Motor neuron (in vitro differentiated cells): ENCODE measurements around the gene LPXN. TPM values are rescaled to one million over a fixed set of nuclear protein-coding genes. Genes with fewer than 3 reads are reported as not detected.

ENCODE experiments used
- ATAC-seq, 8 experiments: fragments of 200-7000 bp; cut with Tn5 transposase; replicated peaks in 6 of 8; 2 replicates each; pipeline ENCODE4 v1.8.0; 2021; ENCODE audit warnings: mild to moderate bottlenecking in 8 of 8, moderate library complexity in 8 of 8
- H3K27ac ChIP-seq, 2 donors: fragments of 250-450 bp; sonication (Bioruptor Pico); 2 replicates each; pipeline ENCODE4 v1.9.0; 2021; ENCODE audit warnings: antibody characterized with exemption in 2 of 2, mild to moderate bottlenecking in 2 of 2, moderate library complexity in 1 of 2
- H3K4me1 ChIP-seq, 2 donors: fragments of 250-450 bp; sonication (Bioruptor Pico); replicated peaks in 1 of 2; 2 replicates each; pipeline ENCODE4 v1.6.1; 2021; ENCODE audit warnings: antibody characterized with exemption in 2 of 2, mild to moderate bottlenecking in 2 of 2, moderate library complexity in 1 of 2
- H3K4me3 ChIP-seq, 5 donors: fragments of 250-450 bp; sonication (Bioruptor Pico); 2 replicates each; pipeline ENCODE4 v1.9.0; 2021; ENCODE audit warnings: antibody characterized with exemption in 5 of 5, mild to moderate bottlenecking in 5 of 5, moderate library complexity in 4 of 5
- WGBS, 10 experiments: fragments of 450-650 bp; shearing (Covaris generic); methylation state at CpG; one replicate each; pipeline ENCODE4 v1.0.0; 2022; 5-methylcytosine and 5-hydroxymethylcytosine counted together
- in situ Hi-C, 9 experiments: fragments of 400-800 bp; cut with MboI; loops; one replicate each; pipeline ENCODE4 v1.15.0; 2021; ENCODE audit warnings: low sequenced_read_pairs in 9 of 9, low pct_unique_long_range_greater_than_20kb in 2 of 9; ENCODE audit not compliant: unreplicated experiment in 9 of 9
- total RNA-seq, 8 experiments: library from RNA; unstranded; fragments of 300-600 nt; gene quantifications; 2 replicates each; pipeline versions ENCODE4 v1.2.3 to v1.2.4, GENCODE V29; 2022

Gene LPXN
- 1 to 10 TPM; 2.4 to 10.0 (median 5.9) TPM for total RNA-seq

DNA sequence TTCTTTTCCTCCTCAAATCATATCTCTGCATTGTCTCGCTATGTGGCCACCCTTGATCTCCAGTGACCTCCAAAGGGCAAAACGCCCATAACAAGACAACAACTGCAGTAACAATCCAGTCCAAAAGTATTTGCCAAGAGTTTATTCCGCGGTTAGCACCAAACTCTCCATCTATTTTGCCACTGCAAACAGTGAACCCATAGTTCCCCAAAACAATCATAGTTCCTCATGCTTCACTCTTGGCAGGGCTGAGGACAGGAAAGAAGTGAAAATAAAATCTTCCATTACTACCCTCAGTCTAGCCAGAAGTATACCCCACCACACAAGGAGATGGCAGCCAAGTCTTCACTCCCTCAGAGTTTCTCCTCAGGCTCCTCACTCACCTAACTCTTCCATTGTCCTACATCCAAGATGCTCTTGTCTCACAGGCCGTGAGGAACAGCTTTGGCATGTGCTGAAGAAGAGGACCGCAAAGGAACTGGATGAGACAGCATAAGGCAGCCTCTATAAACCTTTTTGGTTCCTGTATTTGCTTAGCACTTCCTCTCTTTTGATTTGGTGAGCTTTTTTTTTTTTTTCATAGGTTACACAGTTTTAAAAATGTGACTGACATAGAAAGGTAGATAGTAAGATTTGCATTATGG, at the start of gene LPXN:
LPXN (minus strand) TSS at position 480 of the 644 bp plus-strand sequence; CDS start at position 396, 84 bp downstream.
- in situ Hi-C loops = no loop called here
- no peak for ATAC-seq
- no peak within 1 kb of the TSS for H3K27ac ChIP-seq
- peak within 1 kb of the TSS in 2 of 5 donors; percentile 92 to 96 for H3K4me3 ChIP-seq
- WGBS, 10 experiments = 10 to 100% (median 78%) methylated on average over 2 to 6 of the region's 6 CpGs; no CpG with 5 or more reads in 2 of the 10 experiments
- peaks cover 6 to 12% of the 10 kb centered on the region in 2 donors for H3K4me1 ChIP-seq

DNA sequence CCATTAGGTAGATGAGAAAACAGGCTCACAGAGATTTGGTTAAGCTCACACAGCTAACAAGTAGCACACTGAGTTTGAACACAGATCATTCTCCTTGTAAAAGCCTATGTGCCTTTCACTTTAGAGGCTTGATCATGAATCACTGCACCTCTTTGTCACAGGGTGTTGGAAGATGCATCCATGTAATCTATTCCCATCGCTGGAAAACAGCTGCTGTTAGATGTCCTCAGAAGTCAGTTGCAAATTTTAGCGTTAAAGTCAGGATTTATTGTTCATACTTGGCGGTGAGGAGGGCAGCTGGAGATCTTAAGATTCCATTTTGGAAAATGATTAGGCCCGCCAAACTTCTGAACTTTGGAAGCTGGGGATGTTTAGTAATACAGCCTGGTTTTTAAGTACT, 49.4 kb upstream of the LPXN start:
- peak in 3 of 8 experiments; percentile 14 to 34 (median 23) for ATAC-seq
- in situ Hi-C loops = no loop called here
- Histone ChIP-seq H3K4me3 (no peak overlapping the region), H3K27ac (no peak overlapping the region), H3K4me1 (no peaks in the 10 kb centered on the region)
- WGBS, 10 experiments = 70 to 100% (median 97%) methylated on average over 2 of the region's 4 CpGs; no CpG with 5 or more reads in 4 of the 10 experiments

DNA sequence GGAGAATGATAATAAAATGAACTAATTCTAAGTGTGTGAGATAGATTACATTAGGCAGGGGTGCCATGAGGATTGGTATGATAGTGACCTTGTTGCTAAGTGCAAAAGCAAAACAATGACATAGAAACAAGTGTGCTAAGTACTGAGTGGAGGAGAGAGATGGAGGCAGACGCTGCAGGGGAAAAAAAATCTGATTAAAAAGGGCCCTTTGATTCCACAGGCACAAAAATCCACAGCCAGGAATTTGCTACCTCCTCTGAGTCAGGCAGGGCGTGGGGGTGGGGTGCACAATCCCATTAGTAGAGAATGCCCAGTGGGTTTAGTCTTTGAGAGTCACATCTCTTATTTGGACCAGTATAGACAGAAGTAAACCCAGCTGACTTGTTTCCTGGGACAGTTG, 46.7 kb upstream of the LPXN start, which contains the start of gene CNTF:
CNTF (plus strand) TSS at position 322 of the 400 bp plus-strand sequence. CDS start 88 bp downstream, outside the sequence.
- in situ Hi-C loops = no loop called here
- Histone ChIP-seq H3K27ac (no peak within 1 kb of the TSS), H3K4me1 (no peaks in the 10 kb centered on the region), H3K4me3 (no peak within 1 kb of the TSS)
- peak in 2 of 8 experiments; percentile 31 to 78 for ATAC-seq
- 30 to 100% (median 70%) methylated on average over 1 to 2 of the region's 2 CpGs; no CpG with 5 or more reads in 6 of the 10 experiments for WGBS, 10 experiments

DNA sequence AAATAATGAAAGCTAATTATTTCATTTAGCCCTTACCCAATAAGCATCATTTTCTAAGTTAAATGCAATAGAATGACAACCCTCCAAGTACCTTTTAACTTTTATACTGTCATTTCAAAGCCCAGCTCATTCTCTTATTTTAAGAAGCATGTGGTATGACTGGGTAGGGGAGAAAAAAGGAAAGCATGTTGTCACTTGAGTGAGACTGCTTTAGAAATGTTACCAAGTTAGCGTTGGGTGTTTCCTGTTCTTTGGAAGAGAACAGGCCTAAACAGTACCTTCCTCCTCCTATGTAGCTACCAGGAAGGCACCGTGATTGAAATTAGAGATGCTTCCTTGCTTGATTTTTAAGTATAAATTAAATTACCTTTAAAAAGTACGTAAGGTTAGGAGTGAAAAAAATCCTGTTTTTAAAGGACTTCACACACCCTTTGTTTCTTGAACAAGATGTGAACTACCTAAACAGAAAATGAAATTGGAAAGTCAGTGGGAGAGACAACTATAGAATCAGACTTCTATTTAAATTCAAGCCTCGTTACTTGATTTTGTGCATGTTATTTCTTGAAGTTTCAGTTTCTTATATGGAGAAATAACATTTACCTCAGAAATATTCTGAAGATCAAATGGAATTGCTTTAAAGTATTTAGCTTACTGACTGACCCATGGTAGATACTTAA, 46.1 kb upstream of the LPXN start:
- WGBS, 10 experiments = 78 to 100% (median 96%) methylated on average over 1 to 4 of the region's 4 CpGs
- Histone ChIP-seq H3K4me1 (no peaks in the 10 kb centered on the region), H3K4me3 (no peak overlapping the region), H3K27ac (no peak overlapping the region)
- no peak for ATAC-seq
- in situ Hi-C loops = no loop called here

DNA sequence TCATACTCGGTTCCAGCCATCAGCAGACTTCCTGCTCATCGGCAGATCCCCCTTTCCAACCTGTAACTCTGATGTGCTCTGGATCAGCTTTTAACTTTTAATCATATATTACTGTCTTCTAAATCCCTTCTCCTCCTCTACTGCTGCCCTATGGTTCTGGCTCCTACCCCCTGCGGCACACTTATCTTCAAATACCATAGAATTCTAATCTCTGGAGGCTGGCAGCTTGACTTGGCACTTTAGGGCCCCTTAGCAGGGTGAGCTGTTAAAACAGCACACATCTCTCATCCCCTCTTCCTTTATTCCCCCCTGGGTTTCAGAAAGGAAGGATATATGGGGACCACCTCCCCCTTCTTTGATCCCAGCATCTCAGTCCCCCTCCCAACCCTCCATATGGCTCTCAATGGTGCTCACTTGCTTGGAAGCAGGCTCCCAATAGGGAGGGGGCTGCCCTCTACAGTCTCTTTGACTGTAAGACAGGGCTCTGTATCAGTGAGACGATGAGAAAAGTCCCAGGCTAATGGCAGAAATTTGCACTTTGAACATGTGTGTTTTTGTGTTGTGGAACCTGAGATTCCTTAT, 42.4 kb upstream of the LPXN start:
- peak in 1 of 8 experiments; percentile 41 for ATAC-seq
- Histone ChIP-seq H3K27ac (no peak overlapping the region), H3K4me3 (no peak overlapping the region), H3K4me1 (no peaks in the 10 kb centered on the region)
- in situ Hi-C loops = no loop called here
- 86 to 100% (median 97%) methylated on average over 1 to 4 of the region's 4 CpGs; no CpG with 5 or more reads in 2 of the 10 experiments for WGBS, 10 experiments

DNA sequence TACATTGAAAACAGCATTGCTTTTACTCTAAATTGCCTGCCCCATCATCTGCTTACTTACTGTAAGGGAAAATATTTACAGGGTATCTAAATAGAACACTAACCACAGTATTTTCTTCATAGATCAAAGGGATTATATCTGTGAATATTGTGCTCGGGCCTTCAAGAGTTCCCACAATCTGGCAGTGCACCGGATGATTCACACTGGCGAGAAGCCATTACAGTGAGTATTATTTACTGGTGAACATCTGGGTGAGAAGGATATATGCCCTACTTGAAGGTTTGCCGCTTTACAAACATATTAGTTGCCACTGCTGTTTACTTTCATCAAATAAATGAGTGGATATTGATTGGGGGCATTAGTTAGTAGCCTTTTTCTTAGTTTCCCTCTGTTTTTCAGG, 40.9 kb upstream of the LPXN start:
- no peak overlapping the region for H3K4me3 ChIP-seq
- no peak overlapping the region for H3K27ac ChIP-seq
- in situ Hi-C loops = no loop called here
- WGBS, 10 experiments = 0 to 100% (median 90%) methylated on average over 1 to 4 of the region's 4 CpGs
- H3K4me1 ChIP-seq = no peaks in the 10 kb centered on the region
- peak in 2 of 8 experiments; percentile 99 to 100 for ATAC-seq

DNA sequence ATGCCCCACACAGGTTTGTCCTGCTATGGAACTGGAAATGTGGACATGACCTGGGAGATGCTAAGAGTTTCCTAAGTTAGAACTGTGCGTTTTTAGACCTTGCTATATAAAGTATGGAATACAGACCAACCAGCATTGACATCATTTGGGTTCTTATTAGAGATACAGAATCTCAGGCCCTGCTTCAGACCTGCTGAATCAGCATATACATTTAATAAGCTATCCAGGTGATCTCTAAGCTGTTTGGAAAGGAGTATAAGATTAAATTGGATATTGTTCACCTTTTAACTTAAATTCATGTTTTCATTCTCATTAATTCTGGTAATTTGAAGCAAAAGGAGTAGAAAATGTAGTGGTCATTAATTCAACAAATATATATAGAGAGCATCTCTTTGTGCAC, 39.9 kb upstream of the LPXN start:
- H3K4me3 ChIP-seq = no peak overlapping the region
- 83 to 100% (median 100%) methylated on average over 1 of the region's 1 CpG; no CpG with 5 or more reads in 5 of the 10 experiments for WGBS, 10 experiments
- in situ Hi-C loops = no loop called here

DNA sequence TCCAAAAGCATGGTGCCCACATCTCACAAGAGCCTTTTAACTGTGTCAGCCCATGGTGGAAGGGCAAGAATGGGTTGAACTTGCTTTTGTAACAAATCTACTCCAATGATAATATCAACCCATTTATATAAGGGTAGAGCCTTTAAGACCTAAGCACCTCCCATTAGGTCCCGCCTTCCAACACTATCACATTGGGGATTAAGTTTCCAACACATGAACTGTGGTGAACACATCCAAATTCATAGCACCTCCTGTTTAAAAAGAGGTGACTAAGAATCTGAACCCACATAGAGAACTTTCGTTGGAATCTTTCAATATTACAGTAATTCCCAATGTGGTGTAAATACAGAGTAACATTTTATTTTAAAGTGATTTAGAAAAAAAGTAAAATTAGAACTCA, 37.6 kb upstream of the LPXN start:
- Histone ChIP-seq H3K4me3 (no peak overlapping the region), H3K4me1 (no peaks in the 10 kb centered on the region), H3K27ac (no peak overlapping the region)
- no peak for ATAC-seq
- WGBS, 10 experiments = 86 to 100% (median 100%) methylated on average over 1 to 2 of the region's 2 CpGs; no CpG with 5 or more reads in 3 of the 10 experiments
- in situ Hi-C loops = no loop called here

More for the DNA sequence above, 39.9 kb upstream of the LPXN start:
- no peak overlapping the region for H3K27ac ChIP-seq
- ATAC-seq = no peak
- no peaks in the 10 kb centered on the region for H3K4me1 ChIP-seq

DNA sequence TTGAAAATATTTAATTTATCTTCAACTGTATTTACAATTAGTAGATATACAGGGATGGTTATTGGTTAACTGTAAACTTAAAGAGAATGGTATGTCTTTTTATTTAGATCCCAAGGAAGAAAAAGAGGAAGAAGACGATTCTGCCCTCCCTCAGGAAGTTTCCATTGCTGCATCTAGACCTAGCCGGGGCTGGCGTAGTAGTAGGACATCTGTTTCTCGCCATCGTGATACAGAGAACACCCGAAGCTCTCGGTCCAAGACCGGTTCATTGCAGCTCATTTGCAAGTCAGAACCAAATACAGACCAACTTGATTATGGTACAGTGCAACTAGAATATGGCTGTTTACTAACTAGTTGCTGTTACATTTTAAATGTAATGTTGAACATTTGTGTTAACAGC, 34.1 kb upstream of the LPXN start:
- Histone ChIP-seq H3K27ac (no peak overlapping the region), H3K4me1 (no peaks in the 10 kb centered on the region), H3K4me3 (no peak overlapping the region)
- in situ Hi-C loops = no loop called here
- 83 to 100% (median 92%) methylated on average over 1 to 8 of the region's 8 CpGs for WGBS, 10 experiments
- no peak for ATAC-seq

DNA sequence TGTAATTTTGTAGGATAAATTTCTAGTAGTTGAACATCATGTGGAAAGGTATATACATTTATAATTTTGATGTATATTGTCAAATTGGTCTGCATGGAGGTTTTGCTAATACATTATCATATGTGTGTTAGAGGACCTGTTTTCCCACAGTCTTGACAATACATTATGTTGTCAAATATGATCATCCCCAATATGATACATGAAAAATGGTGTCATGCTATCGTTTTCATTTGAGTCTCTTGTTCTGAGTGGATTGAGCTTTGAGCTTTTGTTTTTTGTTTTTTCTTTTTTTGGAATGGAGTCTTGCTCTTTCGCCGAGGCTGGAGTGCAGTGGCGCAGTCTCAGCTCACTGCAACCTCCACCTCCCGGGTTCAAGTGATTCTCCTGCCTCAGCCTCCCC, 32.7 kb upstream of the LPXN start:
- 90 to 100% (median 100%) methylated on average over 1 to 5 of the region's 5 CpGs; no CpG with 5 or more reads in 1 of the 10 experiments for WGBS, 10 experiments
- no peak for ATAC-seq
- no peaks in the 10 kb centered on the region for H3K4me1 ChIP-seq
- in situ Hi-C loops = no loop called here
- no peak overlapping the region for H3K4me3 ChIP-seq
- no peak overlapping the region for H3K27ac ChIP-seq

DNA sequence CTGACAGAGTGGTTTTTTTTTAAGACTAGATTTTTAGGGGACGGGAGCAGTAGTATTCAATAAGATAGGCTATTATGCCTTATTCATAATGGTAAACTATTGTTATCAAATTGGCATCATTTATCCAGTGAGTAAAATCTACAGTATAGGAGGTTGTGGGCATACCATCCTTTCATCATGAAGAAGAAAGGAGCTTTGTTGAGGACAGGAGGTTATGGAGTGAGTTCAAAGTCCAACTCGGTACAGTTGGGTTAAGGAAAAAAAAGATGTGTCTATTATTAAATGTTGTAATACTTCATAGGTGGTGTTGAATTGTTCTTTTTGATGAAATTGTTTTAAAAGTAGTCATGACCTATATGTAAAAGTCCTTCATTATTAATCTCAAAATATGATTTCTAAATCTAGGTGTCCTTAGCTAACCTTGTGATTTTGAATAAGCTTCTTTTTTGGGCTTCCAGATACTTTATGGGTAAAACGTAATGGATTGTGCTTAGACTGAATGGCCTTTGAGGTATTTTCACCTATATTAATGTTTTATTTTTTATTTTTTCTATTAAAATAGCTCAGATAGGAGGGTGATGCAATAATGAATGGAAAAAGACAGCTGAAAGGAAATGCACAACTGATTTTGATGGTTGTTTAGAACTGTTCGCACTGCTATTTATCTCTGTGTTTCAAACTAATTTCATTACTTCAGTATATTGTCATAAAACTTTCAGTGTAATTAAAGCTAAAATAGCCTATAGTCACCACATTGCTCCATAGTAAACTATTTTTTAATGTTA, 31.5 kb upstream of the LPXN start:
- no peak overlapping the region for H3K4me3 ChIP-seq
- 92 to 99% (median 96%) methylated on average over 2 to 4 of the region's 4 CpGs for WGBS, 10 experiments
- in situ Hi-C loops = no loop called here
- no peak for ATAC-seq
- H3K4me1 ChIP-seq = no peaks in the 10 kb centered on the region
- H3K27ac ChIP-seq = no peak overlapping the region

DNA sequence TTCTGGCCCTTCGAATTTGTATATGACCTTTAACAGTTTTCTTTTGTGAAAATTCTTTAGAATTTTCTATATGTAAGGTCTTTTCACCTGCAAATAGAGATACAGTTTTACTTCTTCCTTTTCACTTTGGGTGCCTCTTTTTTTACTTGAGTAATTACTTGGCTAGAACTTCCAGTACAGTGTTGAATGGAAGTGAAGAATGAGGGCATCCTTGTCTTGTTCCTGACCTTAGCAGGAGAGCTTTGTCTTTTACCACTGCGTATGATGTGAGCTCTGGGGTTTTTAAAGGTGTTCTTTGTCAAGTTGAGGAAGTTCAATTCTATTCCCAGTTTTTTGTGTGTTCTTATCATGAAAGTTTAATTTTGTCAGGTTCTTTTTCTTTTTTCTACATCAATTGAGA, 24.9 kb upstream of the LPXN start:
- in situ Hi-C loops = no loop called here
- ATAC-seq = no peak
- Histone ChIP-seq H3K27ac (no peak overlapping the region), H3K4me3 (no peak overlapping the region), H3K4me1 (no peaks in the 10 kb centered on the region)
- WGBS, 10 experiments = 68 to 100% (median 97%) methylated on average over 1 to 2 of the region's 2 CpGs; no CpG with 5 or more reads in 1 of the 10 experiments
